Measurements from ENCODE around the gene CXCL10. TPM values are rescaled to one million over a fixed set of nuclear protein-coding genes. Genes with fewer than 3 reads are reported as not detected.
A peak's percentile ranks its signal among the peaks of the same experiment; 100 is the strongest.

The CXCL10 gene
- total and polyA plus RNA-seq, 2 of the 4 experiments (the other 2 are of a cell fraction), result 0.15 to 0.18 TPM

- Histone ChIP-seq H2AFZ (replicated peaks; ENCODE audit: low read length, poor library complexity) (no peak overlapping the region), H3K14ac (replicated peaks; ENCODE audit: low read depth, low read length) (no peak overlapping the region), H2AK5ac (ENCODE audit: low read depth, low read length) (no peak overlapping the region), H3K27me3 (ENCODE audit: control insufficient read depth, insufficient read depth, low read length) (no peaks in the 10 kb centered on the region; the same call in 1 of the 2 replicates), H4K5ac (ENCODE audit: low read depth, low read length) (no peak overlapping the region), H3K4me1 (ENCODE audit: control insufficient read depth, insufficient read depth, low read length) (no peaks in the 10 kb centered on the region), H3K4me2 (ENCODE audit: low read depth, low read length) (no peak overlapping the region), H3K4me3 (ENCODE audit: insufficient read depth, low read depth, low read length) (no peak overlapping the region), H3K9ac (ENCODE audit: low read depth, low read length) (no peak overlapping the region), H3K36me3 (ENCODE audit: control insufficient read depth, insufficient read depth, low read length) (no peaks in the 10 kb centered on the region), H2BK20ac (ENCODE audit: low read depth, low read length) (no peak overlapping the region), H3K56ac (ENCODE audit: extremely low read depth, insufficient read depth, low read length) (no peak overlapping the region), H3K23ac (ENCODE audit: low read depth, low read length) (no peak overlapping the region), H3K4ac (ENCODE audit: low read depth, low read length) (no peak overlapping the region), H4K91ac (ENCODE audit: insufficient read depth, low read depth, low read length) (no peak overlapping the region), H2BK15ac (ENCODE audit: low read depth, low read length) (no peak overlapping the region), H3K9me3 (ENCODE audit: control insufficient read depth, insufficient read depth, low read length) (no peaks in the 10 kb centered on the region), H2AK9ac (replicated peaks; ENCODE audit: low read depth, low read length, poor library complexity) (no peak overlapping the region), H2BK5ac (ENCODE audit: low read depth, low read length, poor library complexity, severe bottlenecking) (no peak overlapping the region), H4K8ac (ENCODE audit: low read depth in 2 of 2, low read length in 2 of 2) (no peak overlapping the region), H3K27ac (ENCODE audit: insufficient read depth, low read length) (no peak overlapping the region), H3K9me1 (ENCODE audit: insufficient read depth, low read length) (no peaks in the 10 kb centered on the region), H3K18ac (ENCODE audit: low read depth, low read length) (no peak overlapping the region), H4K20me1 (ENCODE audit: insufficient read depth, low read length) (no peaks in the 10 kb centered on the region), H2BK120ac (ENCODE audit: low read depth, low read length) (no peak overlapping the region), H3K79me1 (ENCODE audit: low read depth in 1 of 2, low read length in 2 of 2) (no peaks in the 10 kb centered on the region)
- no TSS peak for BruUV-seq (replicated peaks)
- ChIA-PET POLR2A (ENCODE audit: unreplicated experiment) (no interaction called here), CTCF (interaction anchor here (0.6 to 2.0 kb wide), 2 partner anchors 14 to 72 kb away, joined by 3 to 13 read pairs; no protein-coding TSS in a partner anchor)
- ATAC-seq (ENCODE audit: low read depth) (peak; percentile 99), DNase-seq (peak; percentile 76)
- WGBS, 2 experiments (ENCODE audit: extremely low coverage in 2 of 2, insufficient read length in 1 of 2), result 0% methylated on average over 2 of the region's 2 CpGs; no CpG with 5 or more reads in 1 of the 2 experiments
- intact Hi-C loops (cut with micrococcal nuclease), result loop anchor here (1.0 to 10.0 kb wide), 2 partner anchors 71 to 153 kb away; no protein-coding TSS in a partner anchor
- dilution Hi-C loops (cut with HindIII; ENCODE audit: low sequenced_read_pairs, unreplicated experiment), result no loop called here
- in situ Hi-C loops (cut with MboI; ENCODE audit: low sequenced_read_pairs), result loop anchor here (5.0 kb wide), 1 partner anchor 70 kb away; no protein-coding TSS in a partner anchor
- TF ChIP-seq CHD1 (IDR thresholded peaks at IDR 0.05; ENCODE audit: low read depth, low read length), result no peak
- peak; percentile 93 for TF ChIP-seq SMC3 (IDR thresholded peaks at IDR 0.05; ENCODE audit: low read depth, low read length)
- TF ChIP-seq POLR2A (IDR thresholded peaks at IDR 0.05; ENCODE audit: low read depth, low read length), result peak; percentile 36; the same call in 1 of the 2 replicates
- no peak for TF ChIP-seq NFE2L2 (IDR thresholded peaks at IDR 0.05; ENCODE audit: low read depth, low read length)
- no peak for TF ChIP-seq ELK1 (IDR thresholded peaks at IDR 0.05; ENCODE audit: borderline replicate concordance, low read depth, low read length)
- no peak for TF ChIP-seq FOS (IDR thresholded peaks at IDR 0.05; ENCODE audit: low read depth, low read length)
- TF ChIP-seq CTCF (conservative IDR thresholded peaks at IDR 0.05; ENCODE audit: low read depth, low read length), result peak; percentile 92
- TF ChIP-seq RAD21 (IDR thresholded peaks at IDR 0.05; ENCODE audit: low read length), result peak; percentile 90
Observed at GRCh38 chr4:76067652-76068286, 44.5 kb upstream of the CXCL10 start.
